Colon (tissue), 2 donors: ENCODE measurements around the gene ZMYM3.

Experiments used
- FAIRE-seq: peaks from 2 replicates; lab custom pipeline; 2012; peaks lifted over from hg19 to GRCh38; lab: Jason Lieb, UNC
- donor health status: control.
- donor health status: control.

ZMYM3 gene

GRCh38 chrX:71214152-71214551 is 39.8 kb downstream of the ZMYM3 start:
- no peak for FAIRE-seq

DNA sequence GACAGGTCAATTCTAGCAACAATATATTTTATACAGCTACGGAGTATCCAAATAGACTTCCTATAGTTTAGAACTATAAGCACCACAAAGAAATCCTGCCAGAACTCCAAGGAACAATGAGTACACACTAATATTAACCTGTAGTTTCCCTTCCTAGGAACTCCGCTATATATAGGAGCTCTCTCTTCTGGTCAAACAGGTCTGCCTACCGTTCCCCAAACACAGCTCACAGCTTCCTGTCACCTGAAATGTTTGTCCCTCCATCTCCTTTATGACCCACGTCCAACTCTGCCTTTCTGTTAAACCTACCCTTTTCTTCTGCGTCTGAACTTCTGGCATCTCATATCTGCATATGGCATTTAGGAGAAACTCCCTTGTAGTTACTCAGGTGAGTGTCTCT is 41.4 kb downstream of the ZMYM3 start:
- FAIRE-seq: no peak

DNA sequence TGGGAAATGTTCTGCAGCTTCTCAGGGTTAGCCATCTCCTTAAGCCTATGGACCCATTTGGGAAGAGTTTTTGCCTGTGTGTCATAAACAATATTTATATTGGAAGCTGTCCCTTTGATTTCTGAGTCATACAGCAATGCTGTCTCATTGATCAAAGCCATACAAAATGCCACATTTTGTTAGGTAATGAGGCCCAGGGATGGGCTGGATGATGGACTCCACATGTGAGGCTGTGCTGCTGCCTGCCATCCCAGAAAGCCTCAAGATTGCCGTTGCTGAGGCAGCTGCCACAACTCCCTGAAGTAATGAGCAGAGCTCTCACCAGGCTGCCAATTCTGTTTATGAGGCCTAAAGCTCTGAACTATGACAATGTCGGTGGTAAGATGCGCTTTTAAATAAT is 43.1 kb downstream of the ZMYM3 start:
- FAIRE-seq: no peak

DNA sequence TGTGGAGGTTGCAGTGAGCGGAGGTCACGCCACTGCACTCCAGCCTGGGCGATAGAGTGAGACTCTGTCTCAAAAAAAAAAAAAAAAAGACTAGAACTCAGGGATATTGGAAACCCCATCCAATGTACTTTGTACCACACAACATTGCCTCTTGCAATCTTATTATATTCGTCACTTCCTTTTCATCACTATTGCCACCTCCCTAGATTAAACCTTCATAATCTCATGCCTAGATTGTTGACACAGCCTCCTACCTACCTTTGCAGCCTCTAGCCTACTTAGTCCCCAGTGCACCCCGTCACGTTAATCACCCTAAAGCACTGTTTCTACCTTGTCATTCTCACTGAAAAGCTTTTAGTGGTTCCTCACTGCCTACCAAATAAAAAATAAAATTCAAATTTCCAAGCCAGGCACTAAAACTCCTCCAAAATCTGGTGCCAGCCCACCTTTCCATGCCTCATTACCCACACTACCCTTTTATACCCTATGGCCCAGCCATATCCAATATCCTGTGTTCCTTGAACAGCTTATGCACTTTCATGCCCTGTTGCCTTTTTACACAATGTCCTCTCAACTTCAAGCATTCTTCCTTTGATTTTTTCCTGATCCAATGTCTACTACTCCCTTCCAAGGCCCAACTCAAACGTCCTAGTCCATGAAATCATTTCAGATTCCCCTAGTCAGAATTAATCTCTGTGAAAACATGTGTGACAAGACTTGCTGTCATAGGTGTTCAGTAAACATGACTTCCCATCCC is 54.5 kb downstream of the ZMYM3 start:
- no peak for FAIRE-seq

GRCh38 chrX:71198066-71198465 is 55.9 kb downstream of the ZMYM3 start:
- no peak for FAIRE-seq

DNA sequence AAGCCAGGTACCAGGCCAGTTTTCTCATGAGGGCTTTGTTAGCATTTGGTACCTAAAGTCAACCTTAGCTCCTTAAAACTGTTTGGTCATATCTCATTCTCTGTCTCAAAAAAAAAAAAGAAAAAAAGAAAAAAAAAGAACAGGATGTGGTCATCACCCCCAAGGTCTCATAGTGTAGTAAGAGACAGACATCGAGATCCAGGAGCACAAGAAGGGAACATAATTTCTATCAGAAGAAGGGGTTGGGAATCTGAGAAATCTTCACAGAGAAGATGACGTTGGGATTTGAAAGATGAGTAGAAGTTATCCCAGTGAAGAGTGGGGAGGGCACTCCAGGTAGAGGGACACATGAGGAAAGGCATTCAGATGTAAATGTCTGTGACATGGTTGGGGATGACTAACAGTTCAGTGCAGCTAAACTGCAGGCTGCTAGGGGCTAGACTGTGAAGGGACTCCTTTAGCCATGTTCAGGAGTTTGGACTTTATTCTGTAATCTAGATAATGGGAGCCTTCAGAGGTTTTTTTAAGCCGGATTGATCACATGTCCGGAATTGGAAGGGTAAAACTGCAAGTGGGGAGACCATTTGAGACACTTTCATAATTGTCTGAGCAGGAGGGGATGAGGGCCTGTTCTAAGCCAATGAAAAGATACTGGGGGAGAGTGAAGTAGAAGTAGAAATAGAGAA is 57.8 kb downstream of the ZMYM3 start:
- no peak for FAIRE-seq

- FAIRE-seq: no peak
These were observed 62.7 kb downstream of the ZMYM3 start for GRCh38 chrX:71191248-71191647.
